Sigmoid colon (tissue), 7 donors: ENCODE measurements around the gene GTF3A. TPM values are rescaled to one million over a fixed set of nuclear protein-coding genes. Genes with fewer than 3 reads are reported as not detected.

Experiments used
- DNase-seq: peaks from one replicate; pipeline ENCODE4 v3.0.0-alpha.2; 2019
- H3K27ac ChIP-seq, 4 donors: fragments of 200-600 bp; sonication (generic); one replicate each; pipeline ENCODE4 v1.5.1; 2016 to 2019; ENCODE audit warnings: mild to moderate bottlenecking in 1 of 4
- H3K27me3 ChIP-seq, 3 donors: fragments of 200-600 bp; sonication (generic); one replicate each; pipeline ENCODE4 v1.5.1; 2019; ENCODE audit warnings: mild to moderate bottlenecking in 1 of 3
- H3K36me3 ChIP-seq, 4 donors: fragments of 200-600 bp; sonication (generic); one replicate each; pipeline ENCODE4 v1.5.1; 2016 to 2019
- H3K4me1 ChIP-seq, 4 donors: fragments of 200-600 bp; sonication (generic); one replicate each; pipeline ENCODE4 v1.5.1; 2017 to 2019
- H3K4me3 ChIP-seq, 4 donors: fragments of 200-600 bp; sonication (generic); one replicate each; pipeline ENCODE4 v1.5.1; 2017 to 2019; ENCODE audit warnings: mild to moderate bottlenecking in 2 of 4, moderate library complexity in 1 of 4
- H3K9me3 ChIP-seq, 4 donors: fragments of 200-600 bp in 3 of 4; sonication (generic) in 3 of 4; one replicate each; pipeline versions ENCODE4 v1.5.1 to v1.6.1; 2013 to 2019
- EP300 ChIP-seq, 4 donors: sonication (generic); formaldehyde crosslinking; IDR thresholded peaks; one replicate each; pipeline ENCODE4 v1.6.1; 2017; ENCODE audit warnings: antibody characterized with exemption in 4 of 4
- POLR2A ChIP-seq, 2 donors: fragments of 450-650 bp; IDR thresholded peaks; one replicate each; pipeline ENCODE4 v1.6.1; 2016; ENCODE audit warnings: antibody characterized with exemption in 2 of 2, mild to moderate bottlenecking in 2 of 2, moderate library complexity in 2 of 2
- POLR2AphosphoS5 ChIP-seq, 4 donors: sonication (generic); formaldehyde crosslinking; IDR thresholded peaks; one replicate each; pipeline ENCODE4 v1.6.1; 2017; ENCODE audit warnings: antibody characterized with exemption in 4 of 4
- WGBS, 2 donors: extraction: QIAGEN DNeasy Blood & Tissue Kit; methylation state at CpG; one replicate each; pipeline ENCODE4 v1.1.7; 2013; 5-methylcytosine and 5-hydroxymethylcytosine counted together
- intact Hi-C: fragments of 100-400 bp; cut with DNase I; formaldehyde crosslinking; loops from one replicate; pipeline ENCODE4 v1.15.1; 2023
- polyA plus RNA-seq, 3 donors: library from polyadenylated mRNA; stranded (reverse); fragments of 200-250 nt; gene quantifications; one replicate each; pipeline ENCODE4 v1.2.3, GENCODE V29; 2013
- total RNA-seq, 4 donors: library from RNA; depleted of rRNA; stranded (reverse); fragments of >200 nt; gene quantifications; one replicate each; pipeline ENCODE4 v1.1.0, GENCODE V29; 2016
- TF ChIP-seq, protein P1 (sequence below), 4 experiments: fragments of 450-650 bp in 3 of 4; fragments of 200-600 bp in 1 of 4; IDR thresholded peaks; one replicate each; pipeline ENCODE4 v1.5.1; 2016 to 2019; ENCODE audit warnings: antibody characterized with exemption in 4 of 4, mild to moderate bottlenecking in 3 of 4, moderate library complexity in 2 of 4
- donor health status: healthy with polysubstance abuse.
- donor health status: Bipolar disorder and iron deficiency.
- donor health status: healthy.

Gene GTF3A
- total and polyA plus RNA-seq, 7 donors = 76.3 to 172 (median 135) TPM

DNA sequence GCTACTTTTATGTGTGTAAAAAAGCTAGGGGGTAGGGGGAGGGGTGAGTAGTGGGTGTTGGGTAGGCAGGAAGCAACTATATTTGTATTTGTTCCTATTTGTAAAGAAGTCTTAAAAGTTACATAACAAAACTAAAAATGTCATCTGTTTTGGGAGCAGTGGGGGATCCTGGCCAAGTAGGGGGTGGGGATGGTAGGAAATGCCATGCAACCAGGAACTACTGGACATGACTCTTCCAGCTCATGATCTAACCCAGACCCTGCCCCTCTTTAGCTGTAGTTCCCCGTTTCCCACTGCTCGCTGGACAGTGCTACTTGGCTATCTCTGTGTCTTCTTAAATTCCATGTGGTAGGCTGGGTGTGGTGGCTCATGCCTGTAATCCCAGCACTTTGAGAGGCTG is 3.2 kb downstream of the GTF3A start:
- Histone ChIP-seq H3K27me3 (no peaks in the 10 kb centered on the region), H3K36me3 (peaks cover 5 to 50% (median 16%) of the 10 kb centered on the region in 4 donors), H3K9me3 (no peaks in the 10 kb centered on the region), H3K4me1 (peaks cover 0 to 38% (median 33%) of the 10 kb centered on the region in 4 donors), H3K27ac (peak overlapping the region; percentile 85 to 91 (median 91)), H3K4me3 (no peak overlapping the region)
- DNase-seq = no peak
- intact Hi-C loops = loop anchor here (10.0 kb wide), 2 partner anchors 153 to 443 kb away; partner anchors contain the start of gene RASL11A
- 82 to 91% methylated on average over 2 of the region's 2 CpGs for WGBS, 2 donors
- TF ChIP-seq, protein P1, sequence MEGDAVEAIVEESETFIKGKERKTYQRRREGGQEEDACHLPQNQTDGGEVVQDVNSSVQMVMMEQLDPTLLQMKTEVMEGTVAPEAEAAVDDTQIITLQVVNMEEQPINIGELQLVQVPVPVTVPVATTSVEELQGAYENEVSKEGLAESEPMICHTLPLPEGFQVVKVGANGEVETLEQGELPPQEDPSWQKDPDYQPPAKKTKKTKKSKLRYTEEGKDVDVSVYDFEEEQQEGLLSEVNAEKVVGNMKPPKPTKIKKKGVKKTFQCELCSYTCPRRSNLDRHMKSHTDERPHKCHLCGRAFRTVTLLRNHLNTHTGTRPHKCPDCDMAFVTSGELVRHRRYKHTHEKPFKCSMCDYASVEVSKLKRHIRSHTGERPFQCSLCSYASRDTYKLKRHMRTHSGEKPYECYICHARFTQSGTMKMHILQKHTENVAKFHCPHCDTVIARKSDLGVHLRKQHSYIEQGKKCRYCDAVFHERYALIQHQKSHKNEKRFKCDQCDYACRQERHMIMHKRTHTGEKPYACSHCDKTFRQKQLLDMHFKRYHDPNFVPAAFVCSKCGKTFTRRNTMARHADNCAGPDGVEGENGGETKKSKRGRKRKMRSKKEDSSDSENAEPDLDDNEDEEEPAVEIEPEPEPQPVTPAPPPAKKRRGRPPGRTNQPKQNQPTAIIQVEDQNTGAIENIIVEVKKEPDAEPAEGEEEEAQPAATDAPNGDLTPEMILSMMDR (IDR thresholded peaks at IDR 0.05) = no peak
- TF ChIP-seq POLR2A (IDR thresholded peaks at IDR 0.05) (no peak), POLR2AphosphoS5 (IDR thresholded peaks at IDR 0.05) (no peak), EP300 (IDR thresholded peaks at IDR 0.05) (no peak)

GRCh38 chr13:27428160-27428559 is 3.7 kb downstream of the GTF3A start:
- no peaks in the 10 kb centered on the region for H3K9me3 ChIP-seq
- no peak for DNase-seq
- no peak overlapping the region for H3K4me3 ChIP-seq
- H3K4me1 ChIP-seq = peaks cover 0 to 38% (median 33%) of the 10 kb centered on the region in 4 donors
- H3K36me3 ChIP-seq = peaks cover 5 to 55% (median 19%) of the 10 kb centered on the region in 4 donors
- no peak for TF ChIP-seq EP300 (IDR thresholded peaks at IDR 0.05)
- TF ChIP-seq POLR2A (IDR thresholded peaks at IDR 0.05) = no peak
- TF ChIP-seq POLR2AphosphoS5 (IDR thresholded peaks at IDR 0.05) = no peak
- TF ChIP-seq, protein P1 (IDR thresholded peaks at IDR 0.05) = no peak
- no peak overlapping the region for H3K27ac ChIP-seq
- no peaks in the 10 kb centered on the region for H3K27me3 ChIP-seq
- intact Hi-C loops = loop anchor here (10.0 kb wide), 2 partner anchors 153 to 443 kb away; partner anchors contain the start of gene RASL11A
- WGBS, 2 donors = 93% methylated on average over 5 of the region's 5 CpGs

GRCh38 chr13:27432180-27432579 is 7.8 kb downstream of the GTF3A start:
- TF ChIP-seq, protein P1 (IDR thresholded peaks at IDR 0.05) = no peak
- TF ChIP-seq POLR2A (IDR thresholded peaks at IDR 0.05) (no peak), EP300 (IDR thresholded peaks at IDR 0.05) (no peak), POLR2AphosphoS5 (IDR thresholded peaks at IDR 0.05) (no peak)
- no peak for DNase-seq
- no peaks in the 10 kb centered on the region for H3K9me3 ChIP-seq
- H3K27ac ChIP-seq = no peak overlapping the region
- peaks cover 10 to 94% (median 43%) of the 10 kb centered on the region in 4 donors for H3K36me3 ChIP-seq
- H3K4me1 ChIP-seq = peaks cover 0 to 9% (median 6%) of the 10 kb centered on the region in 4 donors
- no peak overlapping the region for H3K4me3 ChIP-seq
- WGBS, 2 donors = 80 to 82% methylated on average over 3 of the region's 3 CpGs
- intact Hi-C loops = no loop called here
- H3K27me3 ChIP-seq = no peaks in the 10 kb centered on the region

- peaks cover 10 to 97% (median 43%) of the 10 kb centered on the region in 4 donors for H3K36me3 ChIP-seq
- WGBS, 2 donors = 83 to 84% methylated on average over 12 of the region's 12 CpGs
- peaks cover 0 to 3% (median 1%) of the 10 kb centered on the region in 4 donors for H3K4me1 ChIP-seq
- intact Hi-C loops = no loop called here
- no peak overlapping the region for H3K27ac ChIP-seq
- no peak for DNase-seq
- no peak overlapping the region for H3K4me3 ChIP-seq
- TF ChIP-seq EP300 (IDR thresholded peaks at IDR 0.05) = no peak
- TF ChIP-seq POLR2AphosphoS5 (IDR thresholded peaks at IDR 0.05) = no peak
- no peaks in the 10 kb centered on the region for H3K9me3 ChIP-seq
- no peaks in the 10 kb centered on the region for H3K27me3 ChIP-seq
Measured at GRCh38 chr13:27432611-27433210, 8.3 kb downstream of the GTF3A start.

GRCh38 chr13:27437126-27437525 is 12.7 kb downstream of the GTF3A start:
- no peak for DNase-seq
- H3K27me3 ChIP-seq = no peaks in the 10 kb centered on the region
- 86 to 95% methylated on average over 2 of the region's 2 CpGs for WGBS, 2 donors

More at GRCh38 chr13:27437126-27437525, 12.7 kb downstream of the GTF3A start:
- no peak overlapping the region for H3K4me3 ChIP-seq
- H3K4me1 ChIP-seq = no peaks in the 10 kb centered on the region
- intact Hi-C loops = no loop called here
- H3K36me3 ChIP-seq = peaks cover 6 to 88% (median 55%) of the 10 kb centered on the region in 4 donors
- TF ChIP-seq POLR2A (IDR thresholded peaks at IDR 0.05) (no peak), EP300 (IDR thresholded peaks at IDR 0.05) (no peak), POLR2AphosphoS5 (IDR thresholded peaks at IDR 0.05) (no peak)
- TF ChIP-seq, protein P1 (IDR thresholded peaks at IDR 0.05) = no peak
- H3K9me3 ChIP-seq = no peaks in the 10 kb centered on the region
- no peak overlapping the region for H3K27ac ChIP-seq
